ENCODE results near the gene MYO5B.

- TF ChIP-seq EZH2 (IDR thresholded peaks at IDR 0.05; ENCODE audit: borderline replicate concordance) (no peak), EZH2phosphoT487 (IDR thresholded peaks at IDR 0.05; ENCODE audit: low read depth, severe bottlenecking, unreplicated experiment) (no peak)
These were observed 325.6 kb downstream of the MYO5B start for GRCh38 chr18:49869354-49869753.

Data from hepatocyte (in vitro differentiated cells).